ENCODE measurements around the gene DDX1. TPM values are rescaled to one million over a fixed set of nuclear protein-coding genes. Genes with fewer than 3 reads are reported as not detected.

Gene DDX1
- total and polyA plus RNA-seq, 9 of the 15 experiments (the other 6 are each of a cell fraction or from before 2014, with no cell fraction given): 116 to 277 (median 232) TPM

DNA sequence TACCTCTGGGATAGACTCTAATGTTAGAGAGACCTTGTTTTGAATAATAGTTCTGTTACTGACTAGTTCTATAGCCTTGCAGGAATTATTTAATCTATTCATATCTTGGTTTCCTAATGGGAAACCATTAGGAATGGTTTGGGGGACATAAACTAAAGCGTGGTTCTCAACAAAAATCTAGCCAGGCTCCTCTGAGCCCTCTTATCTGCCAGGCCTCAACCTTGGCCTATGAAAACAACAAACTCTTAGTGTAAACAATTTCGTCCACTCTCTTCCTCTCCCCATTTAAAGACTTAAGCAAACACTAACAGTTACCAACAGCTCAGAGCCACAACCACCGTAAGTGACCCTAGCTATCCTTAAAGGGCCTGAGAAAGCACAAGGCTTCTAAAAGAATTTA, 19.9 kb upstream of the DDX1 start (continued):
- TF ChIP-seq, protein P1, sequence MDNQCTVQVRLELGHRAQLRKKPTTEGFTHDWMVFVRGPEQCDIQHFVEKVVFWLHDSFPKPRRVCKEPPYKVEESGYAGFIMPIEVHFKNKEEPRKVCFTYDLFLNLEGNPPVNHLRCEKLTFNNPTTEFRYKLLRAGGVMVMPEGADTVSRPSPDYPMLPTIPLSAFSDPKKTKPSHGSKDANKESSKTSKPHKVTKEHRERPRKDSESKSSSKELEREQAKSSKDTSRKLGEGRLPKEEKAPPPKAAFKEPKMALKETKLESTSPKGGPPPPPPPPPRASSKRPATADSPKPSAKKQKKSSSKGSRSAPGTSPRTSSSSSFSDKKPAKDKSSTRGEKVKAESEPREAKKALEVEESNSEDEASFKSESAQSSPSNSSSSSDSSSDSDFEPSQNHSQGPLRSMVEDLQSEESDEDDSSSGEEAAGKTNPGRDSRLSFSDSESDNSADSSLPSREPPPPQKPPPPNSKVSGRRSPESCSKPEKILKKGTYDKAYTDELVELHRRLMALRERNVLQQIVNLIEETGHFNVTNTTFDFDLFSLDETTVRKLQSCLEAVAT (IDR thresholded peaks at IDR 0.05): no peak
- TF ChIP-seq HOMEZ (CRISPR knock-in tag; IDR thresholded peaks at IDR 0.05) (no peak), ZNF592 (IDR thresholded peaks at IDR 0.05) (peak; percentile 75; the same call in 1 of the 2 replicates), USF1 (CRISPR knock-in tag; IDR thresholded peaks at IDR 0.05) (no peak), PHF20 (IDR thresholded peaks at IDR 0.05; ENCODE audit: partially characterized antibody) (peak; percentile 56), TBP (optimal IDR thresholded peaks at IDR 0.05; ENCODE audit: low read depth, low read length) (no peak), BRCA1 (IDR thresholded peaks at IDR 0.05) (no peak), BRCA1 (CRISPR knock-in tag; IDR thresholded peaks at IDR 0.05) (no peak), U2AF2 (optimal IDR thresholded peaks at IDR 0.05; ENCODE audit: low read depth, low read length) (no peak), KDM1A (IDR thresholded peaks at IDR 0.05) (no peak), HDAC3 (IDR thresholded peaks at IDR 0.05; ENCODE audit: borderline replicate concordance, partially characterized antibody) (no peak)
- TF ChIP-seq, protein P2, sequence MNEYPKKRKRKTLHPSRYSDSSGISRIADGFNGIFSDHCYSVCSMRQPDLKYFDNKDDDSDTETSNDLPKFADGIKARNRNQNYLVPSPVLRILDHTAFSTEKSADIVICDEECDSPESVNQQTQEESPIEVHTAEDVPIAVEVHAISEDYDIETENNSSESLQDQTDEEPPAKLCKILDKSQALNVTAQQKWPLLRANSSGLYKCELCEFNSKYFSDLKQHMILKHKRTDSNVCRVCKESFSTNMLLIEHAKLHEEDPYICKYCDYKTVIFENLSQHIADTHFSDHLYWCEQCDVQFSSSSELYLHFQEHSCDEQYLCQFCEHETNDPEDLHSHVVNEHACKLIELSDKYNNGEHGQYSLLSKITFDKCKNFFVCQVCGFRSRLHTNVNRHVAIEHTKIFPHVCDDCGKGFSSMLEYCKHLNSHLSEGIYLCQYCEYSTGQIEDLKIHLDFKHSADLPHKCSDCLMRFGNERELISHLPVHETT (CRISPR knock-in tag; conservative IDR thresholded peaks at IDR 0.05 in 1 of 2, IDR thresholded peaks at IDR 0.05 in 1 of 2): no peak

Data from K562 (cell line).